Measurements from ENCODE around the gene CAPN5. TPM values are rescaled to one million over a fixed set of nuclear protein-coding genes. Genes with fewer than 3 reads are reported as not detected.
A peak's percentile ranks its signal among the peaks of the same experiment; 100 is the strongest.
"Not testable (repeated sequence)": the region's sequence is repeated elsewhere in the genome, so short reads cannot be mapped to it uniquely, and the experiment has no call there.

The CAPN5 gene
- total RNA-seq, 1 experiment from 2014 or later = 5.5 TPM

- DNase-seq (ENCODE audit: low read depth) = no peak
Observed at GRCh38 chr11:77042111-77042726, 24.6 kb upstream of the CAPN5 start.

GRCh38 chr11:77044356-77044755 is 22.4 kb upstream of the CAPN5 start:
- no peak for DNase-seq (ENCODE audit: low read depth)

- DNase-seq (ENCODE audit: low read depth) = no peak
Observed at GRCh38 chr11:77044886-77045285, 21.9 kb upstream of the CAPN5 start.

GRCh38 chr11:77046060-77046501 is 20.7 kb upstream of the CAPN5 start:
- peak; percentile 52 for DNase-seq (ENCODE audit: low read depth)

- DNase-seq (ENCODE audit: low read depth) = peak; percentile 88
Observed at GRCh38 chr11:77047007-77047927, 19.5 kb upstream of the CAPN5 start.

GRCh38 chr11:77047928-77048446 is 18.8 kb upstream of the CAPN5 start:
- DNase-seq (ENCODE audit: low read depth) = not testable (repeated sequence)

GRCh38 chr11:77049026-77049425 is 17.7 kb upstream of the CAPN5 start:
- DNase-seq (ENCODE audit: low read depth) = no peak

- DNase-seq (ENCODE audit: low read depth) = no peak
Observed at GRCh38 chr11:77051511-77051910, 15.3 kb upstream of the CAPN5 start.

GRCh38 chr11:77052518-77052917 is 14.3 kb upstream of the CAPN5 start:
- DNase-seq (ENCODE audit: low read depth) = no peak

- no peak for DNase-seq (ENCODE audit: low read depth)
Observed at GRCh38 chr11:77053217-77054015, 13.4 kb upstream of the CAPN5 start.

- DNase-seq (ENCODE audit: low read depth) = no peak
Observed at GRCh38 chr11:77054084-77054483, 12.7 kb upstream of the CAPN5 start.

- no peak for DNase-seq (ENCODE audit: low read depth)
Observed at GRCh38 chr11:77055101-77055561, 11.6 kb upstream of the CAPN5 start.

- DNase-seq (ENCODE audit: low read depth) = no peak
Observed at GRCh38 chr11:77055913-77056312, 10.9 kb upstream of the CAPN5 start.

- no peak for DNase-seq (ENCODE audit: low read depth)
Observed at GRCh38 chr11:77056814-77057402, 9.9 kb upstream of the CAPN5 start.

- DNase-seq (ENCODE audit: low read depth) = no peak
Observed at GRCh38 chr11:77057938-77058474, 8.8 kb upstream of the CAPN5 start.

GRCh38 chr11:77058900-77059299 is 7.9 kb upstream of the CAPN5 start:
- DNase-seq (ENCODE audit: low read depth) = no peak

GRCh38 chr11:77059806-77060205 is 7.0 kb upstream of the CAPN5 start:
- DNase-seq (ENCODE audit: low read depth) = no peak

- no peak for DNase-seq (ENCODE audit: low read depth)
Observed at GRCh38 chr11:77060234-77060633, 6.5 kb upstream of the CAPN5 start.

- DNase-seq (ENCODE audit: low read depth) = not testable (repeated sequence)
Observed at GRCh38 chr11:77061258-77061657, 5.5 kb upstream of the CAPN5 start.

- no peak for DNase-seq (ENCODE audit: low read depth)
Observed at GRCh38 chr11:77062924-77063323, 3.8 kb upstream of the CAPN5 start.

- DNase-seq (ENCODE audit: low read depth) = no peak
Observed at GRCh38 chr11:77063407-77063806, 3.4 kb upstream of the CAPN5 start.

Data from Daoy (cell line).